HepG2 (cell line): Measurements from ENCODE around the gene CAPZA2. TPM values are rescaled to one million over a fixed set of nuclear protein-coding genes. Genes with fewer than 3 reads are reported as not detected.

Experiments used
- ATAC-seq: fragments of 200-7000 bp; cut with Tn5 transposase; 3 replicates; pipeline ENCODE4 v1.9.1; 2020; ENCODE audit warnings: mild to moderate bottlenecking, moderate library complexity
- BruUV-seq: library from RNA; stranded (reverse); fragments of 400-500 nt; replicated peaks from 2 replicates; lab custom pipeline; 2021; lab: Mats Ljungman, UMichigan
- CTCF ChIA-PET: fragments of 300-600 bp; formaldehyde crosslinking; extraction: SDS; loops from one replicate; lab custom pipeline; 2021; ENCODE audit warnings: low total read pairs, inconsistent platforms, low intra/inter-chr PET ratio; lab: Yijun Ruan, JAX
- POLR2A ChIA-PET: fragments of 350-600 bp; sonication (Branson Sonifier 250); formaldehyde crosslinking; loops from one replicate; lab custom pipeline; 2020; ENCODE audit warnings: antibody characterized with exemption, inconsistent platforms; lab: Yijun Ruan, JAX
- DNase-seq: peaks from one replicate; pipeline ENCODE4 v3.0.0-alpha.2; 2015; ENCODE audit warnings: low spot score
- FAIRE-seq: peaks from 3 replicates; lab custom pipeline; 2011; peaks lifted over from hg19 to GRCh38; lab: Jason Lieb, UNC
- H2AFZ ChIP-seq: one replicate; pipeline ENCODE4 v1.6.1; 2011; ENCODE audit warnings: low read length, inconsistent platforms
- H3K27ac ChIP-seq: fragments of 300-600 bp; 3 replicates; pipeline ENCODE4 v1.8.0; 2011; ENCODE audit warnings: mixed run types, mild to moderate bottlenecking, mixed read lengths, low read length, inconsistent platforms; ENCODE audit not compliant: insufficient read depth; ENCODE audit errors: extremely low read length
- H3K27me3 ChIP-seq, 2 experiments: fragments of 200-600 bp in 1 of 2; 2 replicates in 1 of 2; 3 replicates in 1 of 2; pipeline versions ENCODE4 v1.6.0 to v1.8.0; 2011; ENCODE audit warnings: low read length in 2 of 2, mild to moderate bottlenecking in 2 of 2, moderate library complexity in 2 of 2, inconsistent platforms in 1 of 2; ENCODE audit not compliant: insufficient read depth in 2 of 2, control insufficient read depth in 1 of 2
- H3K36me3 ChIP-seq, 2 experiments: fragments of 200-600 bp in 1 of 2; replicated peaks in 1 of 2; 2 replicates in 1 of 2; 3 replicates in 1 of 2; pipeline versions ENCODE4 v1.5.1 to v1.8.0; 2011; ENCODE audit warnings: low read length in 2 of 2, inconsistent platforms in 1 of 2; ENCODE audit not compliant: insufficient read depth in 2 of 2, control insufficient read depth in 1 of 2
- H3K4me1 ChIP-seq: 2 replicates; pipeline ENCODE4 v1.5.1; 2012; ENCODE audit warnings: low read length, inconsistent platforms; ENCODE audit not compliant: insufficient read depth
- H3K4me2 ChIP-seq: 2 replicates; pipeline ENCODE4 v1.6.0; 2011; ENCODE audit warnings: low read depth, low read length, inconsistent platforms
- H3K4me3 ChIP-seq, 3 experiments: fragments of 200-600 bp in 1 of 3; sonication (generic), shearing (Covaris generic) in 1 of 3; replicated peaks in 1 of 3; 2 replicates each; pipeline ENCODE4 v1.5.1; 2011 to 2016; ENCODE audit warnings: low read length in 3 of 3, inconsistent platforms in 2 of 3, low read depth in 2 of 3, mild to moderate bottlenecking in 2 of 3, control low read depth in 1 of 3, mixed read lengths in 1 of 3; ENCODE audit not compliant: insufficient read depth in 1 of 3
- H3K79me2 ChIP-seq: one replicate; pipeline ENCODE4 v1.6.1; 2011; ENCODE audit warnings: low read length, inconsistent platforms; ENCODE audit not compliant: insufficient read depth
- H3K9ac ChIP-seq: 2 replicates; pipeline ENCODE4 v1.6.0; 2011; ENCODE audit warnings: mild to moderate bottlenecking, low read depth, low read length, inconsistent platforms; ENCODE audit not compliant: insufficient read depth
- H3K9me3 ChIP-seq: 2 replicates; pipeline ENCODE4 v1.5.1; 2012; ENCODE audit warnings: mild to moderate bottlenecking, low read length
- H4K20me1 ChIP-seq: 2 replicates; pipeline ENCODE4 v1.6.0; 2011; ENCODE audit warnings: inconsistent platforms, mild to moderate bottlenecking, low read length, moderate library complexity; ENCODE audit not compliant: insufficient read depth
- CBFB ChIP-seq: sonication (generic); formaldehyde crosslinking; IDR thresholded peaks from 2 replicates; pipeline ENCODE4 v1.4.0; 2020; ENCODE audit warnings: missing genetic modification reagents
- ELF1 ChIP-seq: sonication (generic); formaldehyde crosslinking; IDR thresholded peaks from 2 replicates; pipeline ENCODE4 v1.4.0; 2020; ENCODE audit warnings: missing genetic modification reagents
- MIER2 ChIP-seq: IDR thresholded peaks from 2 replicates; pipeline ENCODE4 v1.6.1; 2016; ENCODE audit warnings: missing biosample characterization, missing genetic modification reagents
- REL ChIP-seq: sonication (generic); formaldehyde crosslinking; conservative IDR thresholded peaks from 2 replicates; pipeline ENCODE4 v1.8.0; 2022; ENCODE audit warnings: mild to moderate bottlenecking, missing genetic modification reagents, moderate library complexity
- SATB2 ChIP-seq: sonication (generic); formaldehyde crosslinking; IDR thresholded peaks from 2 replicates; pipeline ENCODE4 v1.5.0; 2020; ENCODE audit warnings: missing genetic modification reagents
- SIX1 ChIP-seq: sonication (generic); formaldehyde crosslinking; IDR thresholded peaks from 2 replicates; pipeline ENCODE4 v1.4.0; 2020; ENCODE audit warnings: missing genetic modification reagents, borderline replicate concordance
- ZBTB21 ChIP-seq: sonication (generic); formaldehyde crosslinking; IDR thresholded peaks from 2 replicates; pipeline ENCODE4 v1.4.0; 2020; ENCODE audit warnings: missing genetic modification reagents
- ZC3H13 ChIP-seq: sonication (generic); formaldehyde crosslinking; IDR thresholded peaks from 2 replicates; pipeline ENCODE4 v1.8.1; 2023; ENCODE audit warnings: mild to moderate bottlenecking, missing genetic modification reagents, moderate library complexity
- ZNF17 ChIP-seq: sonication (generic); formaldehyde crosslinking; IDR thresholded peaks from 2 replicates; pipeline ENCODE4 v1.5.0; 2020; ENCODE audit warnings: mild to moderate bottlenecking, missing genetic modification reagents
- ZNF251 ChIP-seq: sonication (generic); formaldehyde crosslinking; IDR thresholded peaks from 2 replicates; pipeline ENCODE4 v1.9.0; 2021; ENCODE audit warnings: mild to moderate bottlenecking, missing genetic modification reagents
- ZSCAN30 ChIP-seq: sonication (generic); formaldehyde crosslinking; IDR thresholded peaks from 2 replicates; pipeline ENCODE4 v1.5.0; 2020; ENCODE audit warnings: mild to moderate bottlenecking, missing genetic modification reagents
- WGBS: methylation state at CpG from one replicate; pipeline ENCODE4 v1.1.6; 2017; ENCODE audit warnings: low lambda C conversion rate; 5-methylcytosine and 5-hydroxymethylcytosine counted together
- in situ Hi-C: cut with HindIII; loops from 2 replicates; pipeline ENCODE4 v1.10.0; 2017; ENCODE audit warnings: low pct_unique_long_range_greater_than_20kb; ENCODE audit not compliant: extremely low pct_ligation_motif_present
- intact Hi-C: fragments of 100-400 bp; cut with micrococcal nuclease; formaldehyde crosslinking; loops from one replicate; pipeline ENCODE4 v1.10.0; 2022; ENCODE audit not compliant: unreplicated experiment
- polyA plus RNA-seq, 8 experiments: library from polyadenylated mRNA; depleted of rRNA in 3 of 8; stranded (reverse) in 7 of 8; unstranded in 1 of 8; fragments of >200 nt; fragmentation: Illumina TruSeq in 4 of 8; extraction: Trizol in 4 of 8; gene quantifications; 2 replicates each; pipeline versions ENCODE4 v1.2.1 to v1.2.3, GENCODE V29; 2011 to 2016; ENCODE audit warnings: low read depth in 4 of 8, missing spikeins in 1 of 8, mixed read lengths in 1 of 8; ENCODE audit not compliant: insufficient read depth in 1 of 8
- total RNA-seq, 5 experiments: library from RNA; depleted of rRNA; stranded (reverse); fragments of >200 nt; fragmentation: Illumina TruSeq; extraction: Trizol; gene quantifications; 2 replicates each; pipeline ENCODE4 v1.2.3, GENCODE V29; 2016; ENCODE audit warnings: low read depth in 1 of 5
- TF ChIP-seq, protein P1 (sequence below): sonication (generic); formaldehyde crosslinking; IDR thresholded peaks from 2 replicates; pipeline ENCODE4 v1.8.1; 2023; ENCODE audit warnings: mild to moderate bottlenecking, missing genetic modification reagents
- TF ChIP-seq, protein P2 (sequence below): sonication (generic); formaldehyde crosslinking; IDR thresholded peaks from 2 replicates; pipeline ENCODE4 v1.4.0; 2020; ENCODE audit warnings: missing genetic modification reagents

CAPZA2 gene
- total and polyA plus RNA-seq, 2 of the 13 experiments (the other 11 are each of a cell fraction or from before 2014, with no cell fraction given), result 38.4 to 199 TPM

DNA sequence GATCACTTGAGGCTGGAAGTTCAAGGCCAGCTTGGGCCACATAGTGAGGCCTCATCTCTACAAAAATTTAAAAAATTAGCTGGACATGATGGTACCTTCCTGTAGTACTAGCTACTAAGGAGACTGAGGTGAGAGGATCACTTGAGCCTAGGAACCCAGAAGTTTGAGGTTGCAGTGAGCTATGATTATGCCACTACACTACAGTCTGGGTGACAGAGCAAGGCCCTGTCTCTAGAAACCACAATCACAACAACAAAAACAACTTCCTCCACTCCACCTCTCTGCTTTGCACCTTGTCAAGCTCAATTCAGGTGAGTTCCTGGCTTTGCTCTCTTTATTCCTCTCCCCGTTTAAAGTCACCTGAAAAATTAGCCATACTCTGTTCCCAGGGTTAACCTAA lies 8.3 kb upstream of the CAPZA2 start:
- 96% methylated on average over 1 of the region's 1 CpG for WGBS
- CTCF ChIA-PET, result no interaction called here

More for the DNA sequence above, 8.3 kb upstream of the CAPZA2 start:
- TF ChIP-seq ELF1 (no peak), MIER2 (no peak), ZBTB21 (CRISPR knock-in tag) (no peak), ZNF251 (CRISPR knock-in tag) (no peak), SATB2 (CRISPR knock-in tag) (no peak), REL (CRISPR knock-in tag) (no peak), CBFB (CRISPR knock-in tag) (no peak), SIX1 (CRISPR knock-in tag) (no peak), ZC3H13 (CRISPR knock-in tag) (no peak), ZNF17 (CRISPR knock-in tag) (no peak), ZSCAN30 (CRISPR knock-in tag) (no peak)
- TF ChIP-seq, protein P1, sequence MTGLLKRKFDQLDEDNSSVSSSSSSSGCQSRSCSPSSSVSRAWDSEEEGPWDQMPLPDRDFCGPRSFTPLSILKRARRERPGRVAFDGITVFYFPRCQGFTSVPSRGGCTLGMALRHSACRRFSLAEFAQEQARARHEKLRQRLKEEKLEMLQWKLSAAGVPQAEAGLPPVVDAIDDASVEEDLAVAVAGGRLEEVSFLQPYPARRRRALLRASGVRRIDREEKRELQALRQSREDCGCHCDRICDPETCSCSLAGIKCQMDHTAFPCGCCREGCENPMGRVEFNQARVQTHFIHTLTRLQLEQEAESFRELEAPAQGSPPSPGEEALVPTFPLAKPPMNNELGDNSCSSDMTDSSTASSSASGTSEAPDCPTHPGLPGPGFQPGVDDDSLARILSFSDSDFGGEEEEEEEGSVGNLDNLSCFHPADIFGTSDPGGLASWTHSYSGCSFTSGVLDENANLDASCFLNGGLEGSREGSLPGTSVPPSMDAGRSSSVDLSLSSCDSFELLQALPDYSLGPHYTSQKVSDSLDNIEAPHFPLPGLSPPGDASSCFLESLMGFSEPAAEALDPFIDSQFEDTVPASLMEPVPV (CRISPR knock-in tag), result no peak
- TF ChIP-seq, protein P2, sequence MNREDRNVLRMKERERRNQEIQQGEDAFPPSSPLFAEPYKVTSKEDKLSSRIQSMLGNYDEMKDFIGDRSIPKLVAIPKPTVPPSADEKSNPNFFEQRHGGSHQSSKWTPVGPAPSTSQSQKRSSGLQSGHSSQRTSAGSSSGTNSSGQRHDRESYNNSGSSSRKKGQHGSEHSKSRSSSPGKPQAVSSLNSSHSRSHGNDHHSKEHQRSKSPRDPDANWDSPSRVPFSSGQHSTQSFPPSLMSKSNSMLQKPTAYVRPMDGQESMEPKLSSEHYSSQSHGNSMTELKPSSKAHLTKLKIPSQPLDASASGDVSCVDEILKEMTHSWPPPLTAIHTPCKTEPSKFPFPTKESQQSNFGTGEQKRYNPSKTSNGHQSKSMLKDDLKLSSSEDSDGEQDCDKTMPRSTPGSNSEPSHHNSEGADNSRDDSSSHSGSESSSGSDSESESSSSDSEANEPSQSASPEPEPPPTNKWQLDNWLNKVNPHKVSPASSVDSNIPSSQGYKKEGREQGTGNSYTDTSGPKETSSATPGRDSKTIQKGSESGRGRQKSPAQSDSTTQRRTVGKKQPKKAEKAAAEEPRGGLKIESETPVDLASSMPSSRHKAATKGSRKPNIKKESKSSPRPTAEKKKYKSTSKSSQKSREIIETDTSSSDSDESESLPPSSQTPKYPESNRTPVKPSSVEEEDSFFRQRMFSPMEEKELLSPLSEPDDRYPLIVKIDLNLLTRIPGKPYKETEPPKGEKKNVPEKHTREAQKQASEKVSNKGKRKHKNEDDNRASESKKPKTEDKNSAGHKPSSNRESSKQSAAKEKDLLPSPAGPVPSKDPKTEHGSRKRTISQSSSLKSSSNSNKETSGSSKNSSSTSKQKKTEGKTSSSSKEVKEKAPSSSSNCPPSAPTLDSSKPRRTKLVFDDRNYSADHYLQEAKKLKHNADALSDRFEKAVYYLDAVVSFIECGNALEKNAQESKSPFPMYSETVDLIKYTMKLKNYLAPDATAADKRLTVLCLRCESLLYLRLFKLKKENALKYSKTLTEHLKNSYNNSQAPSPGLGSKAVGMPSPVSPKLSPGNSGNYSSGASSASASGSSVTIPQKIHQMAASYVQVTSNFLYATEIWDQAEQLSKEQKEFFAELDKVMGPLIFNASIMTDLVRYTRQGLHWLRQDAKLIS, result no peak
- H3K27me3 ChIP-seq, result no peaks in the 10 kb centered on the region
- no peaks in the 10 kb centered on the region for H3K4me1 ChIP-seq
- ATAC-seq, result no peak
- no peak overlapping the region for H3K4me3 ChIP-seq
- no peaks in the 10 kb centered on the region for H3K36me3 ChIP-seq
- in situ Hi-C loops (no loop called here), intact Hi-C loops (no loop called here)
- no peak overlapping the region for H3K9ac ChIP-seq
- H4K20me1 ChIP-seq, result no peaks in the 10 kb centered on the region
- H3K4me2 ChIP-seq, result no peak overlapping the region
- no peak for DNase-seq
- POLR2A ChIA-PET, result no interaction called here
- BruUV-seq, result no TSS peak
- no peaks in the 10 kb centered on the region for H3K79me2 ChIP-seq
- no peak overlapping the region for H2AFZ ChIP-seq
- H3K27ac ChIP-seq, result no peak overlapping the region
- H3K9me3 ChIP-seq, result no peaks in the 10 kb centered on the region
- FAIRE-seq, result peak; percentile 4
